ENCODE results near the gene C3orf18. TPM values are rescaled to one million over a fixed set of nuclear protein-coding genes. Genes with fewer than 3 reads are reported as not detected.

C3orf18 gene
- total and polyA plus RNA-seq, 3 donors from 2014 or later: 14.9 to 28.8 (median 21.0) TPM

GRCh38 chr3:50537421-50538129, 30.0 kb downstream of the C3orf18 start:
- no peaks in the 10 kb centered on the region for H3K36me3 ChIP-seq (ENCODE audit: low read depth, missing control alignments)
- WGBS, 2 donors: 74 to 83% methylated on average over 4 of the region's 4 CpGs
- H3K9me3 ChIP-seq: no peaks in the 10 kb centered on the region
- intact Hi-C loops (cut with DNase I; ENCODE audit: low total_unique reads): no loop called here
- H3K27me3 ChIP-seq: no peaks in the 10 kb centered on the region
- DNase-seq: no peak
- TF ChIP-seq, protein P1, sequence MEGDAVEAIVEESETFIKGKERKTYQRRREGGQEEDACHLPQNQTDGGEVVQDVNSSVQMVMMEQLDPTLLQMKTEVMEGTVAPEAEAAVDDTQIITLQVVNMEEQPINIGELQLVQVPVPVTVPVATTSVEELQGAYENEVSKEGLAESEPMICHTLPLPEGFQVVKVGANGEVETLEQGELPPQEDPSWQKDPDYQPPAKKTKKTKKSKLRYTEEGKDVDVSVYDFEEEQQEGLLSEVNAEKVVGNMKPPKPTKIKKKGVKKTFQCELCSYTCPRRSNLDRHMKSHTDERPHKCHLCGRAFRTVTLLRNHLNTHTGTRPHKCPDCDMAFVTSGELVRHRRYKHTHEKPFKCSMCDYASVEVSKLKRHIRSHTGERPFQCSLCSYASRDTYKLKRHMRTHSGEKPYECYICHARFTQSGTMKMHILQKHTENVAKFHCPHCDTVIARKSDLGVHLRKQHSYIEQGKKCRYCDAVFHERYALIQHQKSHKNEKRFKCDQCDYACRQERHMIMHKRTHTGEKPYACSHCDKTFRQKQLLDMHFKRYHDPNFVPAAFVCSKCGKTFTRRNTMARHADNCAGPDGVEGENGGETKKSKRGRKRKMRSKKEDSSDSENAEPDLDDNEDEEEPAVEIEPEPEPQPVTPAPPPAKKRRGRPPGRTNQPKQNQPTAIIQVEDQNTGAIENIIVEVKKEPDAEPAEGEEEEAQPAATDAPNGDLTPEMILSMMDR (IDR thresholded peaks at IDR 0.05): no peak
- TF ChIP-seq POLR2A (IDR thresholded peaks at IDR 0.05): no peak
- no peaks in the 10 kb centered on the region for H3K4me1 ChIP-seq
- no peak overlapping the region for H3K4me3 ChIP-seq
- no peak overlapping the region for H3K27ac ChIP-seq

DNA sequence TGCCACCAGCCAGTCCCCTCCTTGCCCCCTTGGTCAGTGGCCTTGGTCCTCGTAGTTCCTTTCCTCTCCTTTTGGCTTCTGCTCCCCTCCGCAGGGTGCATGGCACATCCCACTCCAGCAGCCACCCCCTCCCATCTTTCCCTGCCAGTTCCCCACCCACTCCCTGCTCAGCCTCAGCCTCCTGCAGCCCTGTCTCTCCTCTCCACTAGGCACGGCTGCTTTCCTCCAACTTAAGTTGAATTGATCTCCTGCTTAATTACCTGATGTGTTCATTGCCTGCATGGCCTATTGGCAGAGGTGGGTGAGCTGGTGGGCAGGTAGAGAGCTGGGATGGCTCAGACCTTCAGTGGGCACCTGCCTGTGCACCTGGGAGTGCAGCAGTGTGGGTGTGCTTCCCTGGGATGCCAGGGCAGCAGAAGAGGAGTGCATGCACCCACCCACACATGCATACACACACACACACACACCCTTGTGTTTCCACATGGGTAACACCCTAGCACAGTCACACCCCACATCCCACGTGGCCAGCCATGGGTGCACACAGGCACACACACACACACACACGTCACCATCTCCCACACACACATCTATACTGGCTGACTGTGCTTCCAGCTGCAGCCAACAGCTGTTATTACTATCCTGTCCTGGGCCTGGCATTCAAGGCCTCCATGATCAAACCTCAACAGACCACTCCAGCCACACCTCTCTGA, 30.9 kb downstream of the C3orf18 start:
- H3K36me3 ChIP-seq (ENCODE audit: low read depth, missing control alignments): no peaks in the 10 kb centered on the region
- 73 to 81% methylated on average over 5 of the region's 5 CpGs for WGBS, 2 donors
- no peak for DNase-seq
- H3K4me3 ChIP-seq: no peak overlapping the region
- no peaks in the 10 kb centered on the region for H3K9me3 ChIP-seq
- no peaks in the 10 kb centered on the region for H3K27me3 ChIP-seq
- intact Hi-C loops (cut with DNase I; ENCODE audit: low total_unique reads): no loop called here
- no peak overlapping the region for H3K27ac ChIP-seq
- no peaks in the 10 kb centered on the region for H3K4me1 ChIP-seq
- TF ChIP-seq, protein P1 (IDR thresholded peaks at IDR 0.05): no peak
- no peak for TF ChIP-seq POLR2A (IDR thresholded peaks at IDR 0.05)

DNA sequence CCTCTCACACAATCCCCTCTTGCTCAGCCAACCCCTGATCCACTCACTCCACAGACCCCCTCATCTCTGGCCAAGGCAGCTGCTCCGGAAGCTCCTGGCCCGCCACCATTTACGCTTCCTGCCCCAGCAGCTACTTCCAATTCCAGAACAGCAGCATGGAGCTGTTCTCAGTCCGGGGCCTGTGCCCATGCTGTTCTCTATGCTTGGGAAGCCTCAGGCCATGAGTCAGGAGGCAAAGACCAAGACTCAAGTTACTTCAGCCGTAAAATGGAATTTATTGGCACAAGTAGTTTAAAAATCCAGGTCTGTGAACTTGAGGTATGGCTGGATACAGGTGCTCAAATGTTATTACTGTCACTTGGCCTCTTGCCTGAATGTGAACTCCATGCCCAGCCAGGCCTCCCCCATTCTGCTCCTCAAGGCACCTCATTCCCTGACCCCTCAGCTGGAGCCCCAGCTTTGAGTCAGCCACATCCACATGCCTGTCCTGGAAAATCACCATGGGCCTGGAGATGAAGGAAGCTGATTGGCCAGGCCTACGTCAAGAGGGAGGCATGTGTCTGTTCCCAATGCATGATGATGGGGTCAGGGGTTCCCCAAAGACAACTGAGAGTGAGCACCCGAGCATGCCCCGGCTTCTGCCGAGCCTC, 32.7 kb downstream of the C3orf18 start:
- H3K9me3 ChIP-seq: no peaks in the 10 kb centered on the region
- no peak overlapping the region for H3K27ac ChIP-seq
- H3K36me3 ChIP-seq (ENCODE audit: low read depth, missing control alignments): no peaks in the 10 kb centered on the region
- H3K4me1 ChIP-seq: no peaks in the 10 kb centered on the region
- intact Hi-C loops (cut with DNase I; ENCODE audit: low total_unique reads): no loop called here
- DNase-seq: no peak
- H3K4me3 ChIP-seq: no peak overlapping the region
- WGBS, 2 donors: 83 to 88% methylated on average over 9 of the region's 9 CpGs
- TF ChIP-seq POLR2A (IDR thresholded peaks at IDR 0.05): no peak
- H3K27me3 ChIP-seq: no peaks in the 10 kb centered on the region

GRCh38 chr3:50533807-50534461, 33.6 kb downstream of the C3orf18 start:
- Histone ChIP-seq H3K4me1 (no peaks in the 10 kb centered on the region), H3K4me3 (no peak overlapping the region), H3K27ac (no peak overlapping the region), H3K9me3 (no peaks in the 10 kb centered on the region), H3K27me3 (no peaks in the 10 kb centered on the region), H3K36me3 (ENCODE audit: low read depth, missing control alignments) (no peaks in the 10 kb centered on the region)
- WGBS, 2 donors: 77 to 92% methylated on average over 9 of the region's 9 CpGs
- TF ChIP-seq, protein P1 (IDR thresholded peaks at IDR 0.05): no peak
- TF ChIP-seq POLR2A (IDR thresholded peaks at IDR 0.05): no peak
- intact Hi-C loops (cut with DNase I; ENCODE audit: low total_unique reads): no loop called here
- DNase-seq: no peak

DNA sequence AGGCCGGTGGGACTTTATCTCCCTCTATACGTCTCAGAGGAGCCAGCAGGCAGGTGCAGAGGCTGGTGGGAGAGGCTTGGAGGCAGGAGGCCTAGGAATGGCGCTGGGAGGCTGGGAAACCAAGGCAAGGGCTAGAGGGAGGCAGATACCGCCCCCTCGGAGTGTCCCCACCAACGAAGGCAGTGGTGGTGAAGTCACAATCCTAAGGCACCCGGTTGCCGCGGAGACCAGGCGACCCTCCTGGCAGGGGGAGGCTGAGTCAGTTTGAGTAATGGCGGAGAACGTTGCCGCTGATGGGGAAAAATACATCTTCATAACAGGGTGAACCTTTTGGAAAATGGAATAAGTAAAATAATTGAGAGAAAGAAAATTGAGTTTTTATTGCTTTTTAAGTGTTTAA, 34.2 kb downstream of the C3orf18 start:
- no peaks in the 10 kb centered on the region for H3K27me3 ChIP-seq
- H3K4me3 ChIP-seq: no peak overlapping the region
- H3K9me3 ChIP-seq: no peaks in the 10 kb centered on the region
- intact Hi-C loops (cut with DNase I; ENCODE audit: low total_unique reads): no loop called here
- TF ChIP-seq, protein P1 (IDR thresholded peaks at IDR 0.05): no peak
- no peak for TF ChIP-seq POLR2A (IDR thresholded peaks at IDR 0.05)
- no peak for DNase-seq
- WGBS, 2 donors: 84 to 90% methylated on average over 13 of the region's 13 CpGs
- no peaks in the 10 kb centered on the region for H3K4me1 ChIP-seq
- no peak overlapping the region for H3K27ac ChIP-seq
- H3K36me3 ChIP-seq (ENCODE audit: low read depth, missing control alignments): no peaks in the 10 kb centered on the region

Data from testis (tissue), 3 donors.